ENCODE results near the gene ANKRD9. TPM values are rescaled to one million over a fixed set of nuclear protein-coding genes. Genes with fewer than 3 reads are reported as not detected.

Gene ANKRD9
- total and polyA plus RNA-seq, 5 donors from 2014 or later, result 0.69 to 7.1 (median 1.7) TPM

Other genes starting within 250 kb of the ANKRD9 start
- 1.0 TPM for gene MOK, start 204.6 kb downstream of the ANKRD9 start, total RNA-seq
- gene MOK, start 204.6 kb downstream of the ANKRD9 start, polyA plus RNA-seq, result 1 to 10 TPM in 1 of 4 donors, under 1 TPM in 2, not detected in 1; 0.73 to 1.4 (median 0.89) TPM
- gene ZNF839, start 190.0 kb downstream of the ANKRD9 start, total RNA-seq, result 15.3 TPM
- 1 to 10 TPM; 3.1 to 7.8 (median 4.2) TPM for gene ZNF839, start 190.0 kb downstream of the ANKRD9 start, polyA plus RNA-seq
- gene CINP, start 146.9 kb downstream of the ANKRD9 start, total RNA-seq, result 21.5 TPM
- gene CINP, start 146.9 kb downstream of the ANKRD9 start, polyA plus RNA-seq, result 10 to 100 TPM; 33.3 to 57.0 (median 42.8) TPM
- gene TECPR2, start 146.8 kb downstream of the ANKRD9 start, total RNA-seq, result 12.7 TPM
- 1 to 10 TPM; 2.4 to 2.9 (median 2.7) TPM for gene TECPR2, start 146.8 kb downstream of the ANKRD9 start, polyA plus RNA-seq
- gene RCOR1, start 82.9 kb upstream of the ANKRD9 start, total RNA-seq, result 28.1 TPM
- gene RCOR1, start 82.9 kb upstream of the ANKRD9 start, polyA plus RNA-seq, result 1 to 10 TPM in 1 of 4 donors, under 1 TPM in 3; 0.40 to 1.2 (median 0.48) TPM